Mammary epithelial cell (primary cell): Measurements from ENCODE around the gene WDR19.

Experiments
- EZH2 ChIP-seq: IDR thresholded peaks from 2 replicates; pipeline ENCODE4 v1.6.1; 2012; ENCODE audit warnings: low read length, inconsistent platforms, borderline replicate concordance
- TF ChIP-seq, protein P1 (sequence below), 2 donors: IDR thresholded peaks in 1 of 2; conservative IDR thresholded peaks in 1 of 2; 2 replicates each; pipeline ENCODE4 v1.5.1; 2011 to 2012; ENCODE audit warnings: inconsistent platforms in 2 of 2, low read length in 2 of 2, mild to moderate bottlenecking in 2 of 2, control low read depth in 1 of 2, low read depth in 1 of 2; ENCODE audit not compliant: insufficient read depth in 1 of 2; ENCODE audit errors: extremely low read depth in 1 of 2

DNA sequence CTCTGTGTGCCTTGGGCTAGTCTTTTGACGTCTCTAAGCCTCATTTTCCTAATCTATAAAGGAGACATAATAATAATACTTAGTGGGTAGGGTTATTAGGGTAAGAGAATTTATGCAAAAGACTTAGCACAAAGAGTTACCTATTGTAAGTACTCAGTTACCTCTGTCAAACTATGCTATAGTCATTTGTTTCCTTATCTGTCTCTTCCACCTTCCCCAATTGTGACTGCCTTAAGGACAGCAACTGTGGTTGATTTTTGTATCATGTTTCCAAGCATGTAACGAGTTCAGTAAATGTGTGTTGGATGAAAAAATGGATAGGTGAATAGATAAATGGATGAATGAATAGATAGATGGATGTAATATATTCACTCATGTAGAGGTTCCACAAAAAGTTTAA is 48.1 kb downstream of the WDR19 start:
- TF ChIP-seq, protein P1, sequence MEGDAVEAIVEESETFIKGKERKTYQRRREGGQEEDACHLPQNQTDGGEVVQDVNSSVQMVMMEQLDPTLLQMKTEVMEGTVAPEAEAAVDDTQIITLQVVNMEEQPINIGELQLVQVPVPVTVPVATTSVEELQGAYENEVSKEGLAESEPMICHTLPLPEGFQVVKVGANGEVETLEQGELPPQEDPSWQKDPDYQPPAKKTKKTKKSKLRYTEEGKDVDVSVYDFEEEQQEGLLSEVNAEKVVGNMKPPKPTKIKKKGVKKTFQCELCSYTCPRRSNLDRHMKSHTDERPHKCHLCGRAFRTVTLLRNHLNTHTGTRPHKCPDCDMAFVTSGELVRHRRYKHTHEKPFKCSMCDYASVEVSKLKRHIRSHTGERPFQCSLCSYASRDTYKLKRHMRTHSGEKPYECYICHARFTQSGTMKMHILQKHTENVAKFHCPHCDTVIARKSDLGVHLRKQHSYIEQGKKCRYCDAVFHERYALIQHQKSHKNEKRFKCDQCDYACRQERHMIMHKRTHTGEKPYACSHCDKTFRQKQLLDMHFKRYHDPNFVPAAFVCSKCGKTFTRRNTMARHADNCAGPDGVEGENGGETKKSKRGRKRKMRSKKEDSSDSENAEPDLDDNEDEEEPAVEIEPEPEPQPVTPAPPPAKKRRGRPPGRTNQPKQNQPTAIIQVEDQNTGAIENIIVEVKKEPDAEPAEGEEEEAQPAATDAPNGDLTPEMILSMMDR (conservative IDR thresholded peaks at IDR 0.05 in 1 of 2, IDR thresholded peaks at IDR 0.05 in 1 of 2; ENCODE audit: extremely low read depth in 1 of 2, insufficient read depth in 1 of 2, low read depth in 1 of 2, low read length in 2 of 2), result no peak
- TF ChIP-seq EZH2, result no peak
